ENCODE data around the gene TIPIN. TPM values are rescaled to one million over a fixed set of nuclear protein-coding genes. Genes with fewer than 3 reads are reported as not detected.
"Not testable (repeated sequence)": the region's sequence is repeated elsewhere in the genome, so short reads cannot be mapped to it uniquely, and the experiment has no call there.

The TIPIN gene
- total RNA-seq, 2 experiments from 2014 or later, result 49.9 to 50.8 TPM

GRCh38 chr15:66386204-66387123 is 30.0 kb upstream of the TIPIN start, which contains the start of gene MAP2K1:
TSS of gene MAP2K1 (plus strand) at chr15:66386912. CDS start at chr15:66387348, 436 bp downstream.
- Mint-ChIP-seq H3K4me3 (peak within 1 kb of the TSS; percentile 95), H3K27me3 (no peaks in the 10 kb centered on the region), H3K36me3 (ENCODE audit: low read depth) (peaks cover 44% of the 10 kb centered on the region), H3K27ac (peak within 1 kb of the TSS; percentile 100), H3K9me3 (ENCODE audit: low read depth) (no peaks in the 10 kb centered on the region), H3K4me1 (peaks cover 44% of the 10 kb centered on the region)
- ChIA-PET POLR2A (interaction anchor here (0.6 to 2.7 kb wide), 7 partner anchors 17 to 112 kb away, joined by 3 to 25 read pairs (median 5); partner anchors contain the start of genes SNAPC5 and TIPIN), CTCF (interaction anchor here (0.6 to 2.9 kb wide), 12 partner anchors 10 to 668 kb away, joined by 3 to 26 read pairs (median 3); partner anchors contain the start of genes RPL4, SNAPC5 and ZWILCH)
- ATAC-seq (peak; percentile 84), DNase-seq (peak; percentile 99)
- intact Hi-C loops (cut with DNase I, micrococcal nuclease), result loop anchor here (1.0 to 10.0 kb wide), 11 partner anchors 16 to 1136 kb away; partner anchors contain the start of genes RPL4 (in 2 of the 2), SNAPC5 (in 2 of the 2), TIPIN (in 2 of the 2) and C15orf61 (in 1 of the 2)

GRCh38 chr15:66381376-66381775 is 24.9 kb upstream of the TIPIN start:
- intact Hi-C loops (cut with DNase I, micrococcal nuclease), result loop anchor here in 1 of 2 experiments (10.0 kb wide), 2 partner anchors 323 to 1077 kb away; partner anchors contain the start of genes RNU5B-1 and SMAD6
- H3K27ac Mint-ChIP-seq; DNase-seq; ATAC-seq; H3K9me3 Mint-ChIP-seq (ENCODE audit: low read depth); H3K36me3 Mint-ChIP-seq (ENCODE audit: low read depth); POLR2A ChIA-PET; H3K4me3 Mint-ChIP-seq; H3K27me3 Mint-ChIP-seq: not testable (repeated sequence)
- CTCF ChIA-PET, result interaction anchor here (0.6 to 1.5 kb wide), 2 partner anchors 10 to 117 kb away, joined by 3 to 4 read pairs; no protein-coding TSS in a partner anchor
- peaks cover 13% of the 10 kb centered on the region for H3K4me1 Mint-ChIP-seq

GRCh38 chr15:66378814-66379430 is 22.4 kb upstream of the TIPIN start:
- intact Hi-C loops (cut with DNase I, micrococcal nuclease), result no loop called here
- ATAC-seq (no peak), DNase-seq (no peak)
- no peak overlapping the region for H3K4me3 Mint-ChIP-seq
- peaks cover 2% of the 10 kb centered on the region for H3K4me1 Mint-ChIP-seq
- ChIA-PET POLR2A (interaction anchor here (0.7 kb wide), 1 partner anchor 447 kb away, joined by 3 read pairs; no protein-coding TSS in a partner anchor), CTCF (interaction anchor here (1.0 kb wide), 1 partner anchor 119 kb away, joined by 3 read pairs; the partner anchor contains the start of gene SNAPC5)
- H3K9me3 Mint-ChIP-seq (ENCODE audit: low read depth), result peaks cover 2% of the 10 kb centered on the region
- peaks cover 2% of the 10 kb centered on the region for H3K36me3 Mint-ChIP-seq (ENCODE audit: low read depth)
- H3K27me3 Mint-ChIP-seq, result no peaks in the 10 kb centered on the region
- H3K27ac Mint-ChIP-seq, result no peak overlapping the region

GRCh38 chr15:66374179-66374578 is 17.7 kb upstream of the TIPIN start:
- Mint-ChIP-seq H3K9me3 (ENCODE audit: low read depth) (peaks cover 2% of the 10 kb centered on the region), H3K4me3 (no peak overlapping the region), H3K27me3 (no peaks in the 10 kb centered on the region), H3K36me3 (ENCODE audit: low read depth) (no peaks in the 10 kb centered on the region), H3K4me1 (peaks cover 15% of the 10 kb centered on the region), H3K27ac (no peak overlapping the region)
- no peak for ATAC-seq
- intact Hi-C loops (cut with DNase I, micrococcal nuclease), result no loop called here
- CTCF ChIA-PET, result interaction anchor here (0.6 kb wide), 1 partner anchor 144 kb away, joined by 3 read pairs; no protein-coding TSS in a partner anchor
- POLR2A ChIA-PET, result no interaction called here
- no peak for DNase-seq

- ATAC-seq (peak; percentile 83), DNase-seq (peak; percentile 64)
- H3K27me3 Mint-ChIP-seq, result no peaks in the 10 kb centered on the region
- H3K27ac Mint-ChIP-seq, result peak overlapping the region; percentile 96
- ChIA-PET POLR2A (interaction anchor here (0.6 to 1.4 kb wide), 3 partner anchors 15 to 122 kb away, joined by 3 to 6 read pairs (median 4); partner anchors contain the start of gene MAP2K1), CTCF (interaction anchor here (0.9 to 1.0 kb wide), 3 partner anchors 16 to 129 kb away, joined by 3 to 4 read pairs (median 3); no protein-coding TSS in a partner anchor)
- H3K9me3 Mint-ChIP-seq (ENCODE audit: low read depth), result peaks cover 2% of the 10 kb centered on the region
- H3K4me1 Mint-ChIP-seq, result peaks cover 15% of the 10 kb centered on the region
- H3K36me3 Mint-ChIP-seq (ENCODE audit: low read depth), result no peaks in the 10 kb centered on the region
- peak overlapping the region; percentile 47 for H3K4me3 Mint-ChIP-seq
- intact Hi-C loops (cut with DNase I, micrococcal nuclease), result loop anchor here (1.0 kb wide), 2 partner anchors 14 to 16 kb away; partner anchors contain the start of genes TIPIN (in 2 of the 2) and MAP2K1 (in 1 of the 2)
These were observed 13.5 kb upstream of the TIPIN start for GRCh38 chr15:66369773-66370651.

GRCh38 chr15:66364944-66365528 is 8.6 kb upstream of the TIPIN start:
- Mint-ChIP-seq H3K4me1 (peaks cover 7% of the 10 kb centered on the region), H3K36me3 (ENCODE audit: low read depth) (no peaks in the 10 kb centered on the region), H3K4me3 (no peak overlapping the region), H3K9me3 (ENCODE audit: low read depth) (no peaks in the 10 kb centered on the region), H3K27me3 (no peaks in the 10 kb centered on the region), H3K27ac (no peak overlapping the region)
- CTCF ChIA-PET, result interaction anchor here (0.7 kb wide), 1 partner anchor 23 kb away, joined by 3 read pairs; no protein-coding TSS in a partner anchor
- POLR2A ChIA-PET, result interaction anchor here (0.6 kb wide), 1 partner anchor 97 kb away, joined by 5 read pairs; no protein-coding TSS in a partner anchor
- intact Hi-C loops (cut with DNase I, micrococcal nuclease), result no loop called here
- DNase-seq (no peak), ATAC-seq (no peak)

GRCh38 chr15:66362776-66363175 is 6.3 kb upstream of the TIPIN start:
- ATAC-seq, result no peak
- peaks cover 6% of the 10 kb centered on the region for H3K4me1 Mint-ChIP-seq
- no peaks in the 10 kb centered on the region for H3K27me3 Mint-ChIP-seq
- DNase-seq, result no peak
- ChIA-PET POLR2A (no interaction called here), CTCF (no interaction called here)
- no peaks in the 10 kb centered on the region for H3K36me3 Mint-ChIP-seq (ENCODE audit: low read depth)
- H3K9me3 Mint-ChIP-seq (ENCODE audit: low read depth), result no peaks in the 10 kb centered on the region
- no peak overlapping the region for H3K27ac Mint-ChIP-seq
- no peak overlapping the region for H3K4me3 Mint-ChIP-seq
- intact Hi-C loops (cut with DNase I, micrococcal nuclease), result no loop called here

GRCh38 chr15:66361745-66362460 is 5.4 kb upstream of the TIPIN start:
- H3K4me3 Mint-ChIP-seq; H3K9me3 Mint-ChIP-seq (ENCODE audit: low read depth); POLR2A ChIA-PET; H3K36me3 Mint-ChIP-seq (ENCODE audit: low read depth); H3K27me3 Mint-ChIP-seq; H3K27ac Mint-ChIP-seq; ATAC-seq; intact Hi-C loops (cut with DNase I, micrococcal nuclease); CTCF ChIA-PET; H3K4me1 Mint-ChIP-seq; DNase-seq: not testable (repeated sequence)

GRCh38 chr15:66359740-66360139 is 3.3 kb upstream of the TIPIN start:
- no peak overlapping the region for H3K4me3 Mint-ChIP-seq
- POLR2A ChIA-PET, result no interaction called here
- peak overlapping the region; percentile 42 for H3K27ac Mint-ChIP-seq
- DNase-seq (peak; percentile 24), ATAC-seq (no peak)
- peaks cover 7% of the 10 kb centered on the region for H3K36me3 Mint-ChIP-seq (ENCODE audit: low read depth)
- peaks cover 16% of the 10 kb centered on the region for H3K4me1 Mint-ChIP-seq
- no peaks in the 10 kb centered on the region for H3K27me3 Mint-ChIP-seq
- no peaks in the 10 kb centered on the region for H3K9me3 Mint-ChIP-seq (ENCODE audit: low read depth)
- intact Hi-C loops (cut with DNase I, micrococcal nuclease), result loop anchor here (5.0 kb wide), 2 partner anchors 43 to 747 kb away; partner anchors contain the start of gene INTS14 (in 1 of the 2)
- CTCF ChIA-PET, result interaction anchor here (1.0 kb wide), 1 partner anchor 28 kb away, joined by 3 read pairs; no protein-coding TSS in a partner anchor

Measured in activated CD4-positive, alpha-beta T cell treated with anti-CD3 and anti-CD28 coated beads for 36 hours (primary cell).